ENCODE measurements around the gene MLLT1. TPM values are rescaled to one million over a fixed set of nuclear protein-coding genes. Genes with fewer than 3 reads are reported as not detected.

MLLT1 gene
- total RNA-seq, 1 experiment from 2014 or later: 54.9 TPM

DNA sequence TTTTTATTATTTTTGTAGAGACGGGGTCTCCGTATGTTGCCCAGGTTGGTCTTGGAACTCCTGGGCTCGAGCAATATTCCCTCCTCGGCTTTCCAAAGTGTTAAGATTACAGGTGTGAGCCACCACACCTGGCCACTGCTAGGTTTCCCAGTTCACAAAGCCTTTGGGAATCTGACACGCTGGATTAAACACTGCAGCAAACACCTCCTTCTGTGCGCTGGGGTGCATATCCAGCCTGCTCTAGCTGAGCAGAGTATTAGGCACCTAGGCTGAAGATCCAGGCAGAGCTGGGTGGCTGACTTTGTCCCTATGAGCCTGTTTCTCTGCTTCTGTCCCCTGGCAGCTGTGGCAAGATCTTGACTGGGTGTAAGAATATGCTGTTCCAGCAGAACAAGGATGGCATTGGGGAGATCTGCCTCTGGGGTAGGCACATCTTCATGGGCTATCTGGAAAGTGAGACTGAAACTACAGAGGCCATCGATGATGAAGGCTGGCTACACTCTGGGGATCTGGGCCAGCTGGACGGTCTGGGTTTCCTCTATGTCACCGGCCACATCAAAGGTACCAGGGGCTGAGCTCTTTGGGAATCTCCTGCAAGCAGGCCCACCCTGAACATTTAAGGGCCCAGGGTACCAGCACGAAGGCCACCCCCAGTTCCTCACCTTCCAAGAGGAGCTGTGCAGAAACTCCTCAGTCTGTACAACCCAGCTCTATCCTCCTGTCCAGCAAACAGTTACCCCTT, 94.5 kb downstream of the MLLT1 start:
- WGBS (ENCODE audit: extremely low coverage, insufficient read length, low lambda C conversion rate): no CpG with 5 or more reads among the region's 10 CpGs
- Histone ChIP-seq H2BK20ac (ENCODE audit: low read depth, low read length, poor library complexity, severe bottlenecking) (no peak overlapping the region), H3K4me2 (ENCODE audit: insufficient read depth, insufficient read length, low read length) (no peak overlapping the region), H3K9me3 (ENCODE audit: control insufficient read depth, low read depth, low read length) (peaks cover 11% of the 10 kb centered on the region), H3K9ac (ENCODE audit: extremely low read depth, insufficient read length, low read length) (no peak overlapping the region), H3K27ac (ENCODE audit: insufficient read length, low read depth, low read length) (no peak overlapping the region), H2BK5ac (ENCODE audit: insufficient read length, low read length) (no peak overlapping the region), H2AK5ac (ENCODE audit: insufficient read length, low read length) (no peak overlapping the region), H4K5ac (ENCODE audit: insufficient read length, low read depth, low read length) (no peak overlapping the region), H3T11ph (ENCODE audit: low read length) (no peak overlapping the region), H3K23me2 (ENCODE audit: insufficient read length, low read depth, low read length, poor library complexity, severe bottlenecking) (no peaks in the 10 kb centered on the region), H2BK120ac (ENCODE audit: low read depth, low read length, poor library complexity, severe bottlenecking) (no peak overlapping the region), H4K20me1 (ENCODE audit: control insufficient read depth, insufficient read depth, insufficient read length) (no peaks in the 10 kb centered on the region), H3K4ac (ENCODE audit: low read depth, low read length) (no peak overlapping the region), H3K79me1 (ENCODE audit: insufficient read depth, low read depth, low read length, poor library complexity, severe bottlenecking) (no peaks in the 10 kb centered on the region), H3K18ac (ENCODE audit: insufficient read length, low read depth, low read length) (no peak overlapping the region), H3K79me2 (ENCODE audit: insufficient read depth, low read length) (no peaks in the 10 kb centered on the region), H2AFZ (ENCODE audit: low read length) (no peak overlapping the region), H2BK12ac (ENCODE audit: insufficient read length, low read depth, low read length) (no peak overlapping the region), H3K4me1 (ENCODE audit: insufficient read depth, low read length) (no peaks in the 10 kb centered on the region), H3K23ac (ENCODE audit: insufficient read length, low read depth, low read length) (no peak overlapping the region), H3K27me3 (ENCODE audit: insufficient read depth, low read length) (no peaks in the 10 kb centered on the region), H4K91ac (ENCODE audit: insufficient read length, low read depth, low read length) (no peak overlapping the region), H2BK15ac (ENCODE audit: low read depth, low read length) (no peak overlapping the region), H3K14ac (ENCODE audit: insufficient read depth, low read length) (no peak overlapping the region), H4K8ac (replicated peaks; ENCODE audit: insufficient read length, low read depth, low read length) (no peak overlapping the region), H3K56ac (ENCODE audit: insufficient read length, low read depth, low read length) (no peak overlapping the region)
- H3K9me3 Mint-ChIP-seq: peaks cover 74 to 87% of the 10 kb centered on the region in 2 experiments
- H3K4me1 Mint-ChIP-seq: no peaks in the 10 kb centered on the region
- no peak for DNase-seq
- H3K27ac Mint-ChIP-seq: no peak overlapping the region
- H3K27me3 Mint-ChIP-seq (ENCODE audit: low read depth): peaks cover 54% of the 10 kb centered on the region
- peaks cover 13 to 26% (median 23%) of the 10 kb centered on the region in 3 experiments; a peak in 6 of 7 replicates for H3K36me3 Mint-ChIP-seq (ENCODE audit: insufficient read depth in 1 of 3, low read depth in 3 of 3)
- no peak overlapping the region for H3K4me3 Mint-ChIP-seq
- TF ChIP-seq, protein P1, sequence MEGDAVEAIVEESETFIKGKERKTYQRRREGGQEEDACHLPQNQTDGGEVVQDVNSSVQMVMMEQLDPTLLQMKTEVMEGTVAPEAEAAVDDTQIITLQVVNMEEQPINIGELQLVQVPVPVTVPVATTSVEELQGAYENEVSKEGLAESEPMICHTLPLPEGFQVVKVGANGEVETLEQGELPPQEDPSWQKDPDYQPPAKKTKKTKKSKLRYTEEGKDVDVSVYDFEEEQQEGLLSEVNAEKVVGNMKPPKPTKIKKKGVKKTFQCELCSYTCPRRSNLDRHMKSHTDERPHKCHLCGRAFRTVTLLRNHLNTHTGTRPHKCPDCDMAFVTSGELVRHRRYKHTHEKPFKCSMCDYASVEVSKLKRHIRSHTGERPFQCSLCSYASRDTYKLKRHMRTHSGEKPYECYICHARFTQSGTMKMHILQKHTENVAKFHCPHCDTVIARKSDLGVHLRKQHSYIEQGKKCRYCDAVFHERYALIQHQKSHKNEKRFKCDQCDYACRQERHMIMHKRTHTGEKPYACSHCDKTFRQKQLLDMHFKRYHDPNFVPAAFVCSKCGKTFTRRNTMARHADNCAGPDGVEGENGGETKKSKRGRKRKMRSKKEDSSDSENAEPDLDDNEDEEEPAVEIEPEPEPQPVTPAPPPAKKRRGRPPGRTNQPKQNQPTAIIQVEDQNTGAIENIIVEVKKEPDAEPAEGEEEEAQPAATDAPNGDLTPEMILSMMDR (conservative IDR thresholded peaks at IDR 0.05): no peak
